Uterus (tissue), 2 donors: ENCODE results near the gene SAA1.

Experiments
- POLR2A ChIP-seq, 2 donors: fragments of 450-650 bp; IDR thresholded peaks; one replicate each; pipeline ENCODE4 v1.6.1; 2016; ENCODE audit warnings: antibody characterized with exemption in 2 of 2, mild to moderate bottlenecking in 1 of 2, moderate library complexity in 1 of 2
- TF ChIP-seq, protein P1 (sequence below), 4 experiments: fragments of 200-600 bp in 2 of 4; fragments of 450-650 bp in 2 of 4; sonication (generic) in 2 of 4; IDR thresholded peaks; one replicate each; pipeline ENCODE4 v1.5.1; 2016 to 2019; ENCODE audit warnings: antibody characterized with exemption in 4 of 4, mild to moderate bottlenecking in 2 of 4, moderate library complexity in 1 of 4

DNA sequence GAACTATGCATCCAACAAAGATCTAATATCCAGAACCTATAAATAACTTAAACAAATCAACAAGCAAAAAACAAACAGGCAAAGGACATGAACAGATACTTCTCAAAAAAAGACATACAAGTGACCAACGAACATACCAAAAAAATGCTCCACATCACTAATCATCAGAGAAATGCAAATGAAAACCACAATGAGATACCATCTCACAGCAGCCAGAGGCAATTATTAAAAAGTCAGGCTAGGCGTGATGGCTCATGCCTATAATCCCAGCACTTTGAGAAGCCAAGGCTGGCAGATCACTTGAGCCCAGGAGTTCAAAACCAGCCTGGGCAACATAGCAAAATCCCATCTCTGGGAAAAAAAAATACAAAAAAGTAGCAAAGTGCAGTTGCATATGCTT lies 40.2 kb upstream of the SAA1 start:
- TF ChIP-seq, protein P1, sequence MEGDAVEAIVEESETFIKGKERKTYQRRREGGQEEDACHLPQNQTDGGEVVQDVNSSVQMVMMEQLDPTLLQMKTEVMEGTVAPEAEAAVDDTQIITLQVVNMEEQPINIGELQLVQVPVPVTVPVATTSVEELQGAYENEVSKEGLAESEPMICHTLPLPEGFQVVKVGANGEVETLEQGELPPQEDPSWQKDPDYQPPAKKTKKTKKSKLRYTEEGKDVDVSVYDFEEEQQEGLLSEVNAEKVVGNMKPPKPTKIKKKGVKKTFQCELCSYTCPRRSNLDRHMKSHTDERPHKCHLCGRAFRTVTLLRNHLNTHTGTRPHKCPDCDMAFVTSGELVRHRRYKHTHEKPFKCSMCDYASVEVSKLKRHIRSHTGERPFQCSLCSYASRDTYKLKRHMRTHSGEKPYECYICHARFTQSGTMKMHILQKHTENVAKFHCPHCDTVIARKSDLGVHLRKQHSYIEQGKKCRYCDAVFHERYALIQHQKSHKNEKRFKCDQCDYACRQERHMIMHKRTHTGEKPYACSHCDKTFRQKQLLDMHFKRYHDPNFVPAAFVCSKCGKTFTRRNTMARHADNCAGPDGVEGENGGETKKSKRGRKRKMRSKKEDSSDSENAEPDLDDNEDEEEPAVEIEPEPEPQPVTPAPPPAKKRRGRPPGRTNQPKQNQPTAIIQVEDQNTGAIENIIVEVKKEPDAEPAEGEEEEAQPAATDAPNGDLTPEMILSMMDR (IDR thresholded peaks at IDR 0.05) = no peak
- no peak for TF ChIP-seq POLR2A (IDR thresholded peaks at IDR 0.05)
